Loucy (cell line): ENCODE results near the gene ZBTB48.

Source experiments
- CTCF ChIP-seq: fragments of 200-600 bp; sonication (generic); conservative IDR thresholded peaks from 2 replicates; pipeline ENCODE4 v1.5.1; 2014; ENCODE audit warnings: mild to moderate bottlenecking, antibody characterized with exemption, low read length
- EZH2phosphoT487 ChIP-seq: fragments of 200-600 bp; IDR thresholded peaks from 2 replicates; pipeline ENCODE4 v1.6.1; 2018; ENCODE audit warnings: antibody characterized with exemption, mild to moderate bottlenecking, moderate library complexity, borderline replicate concordance

GRCh38 chr1:6631058-6631457 lies 51.3 kb downstream of the ZBTB48 start:
- TF ChIP-seq CTCF (no peak), EZH2phosphoT487 (no peak)
